GM11168 (cell line): Measurements from ENCODE around the gene PLAAT4.
"Not testable (repeated sequence)": the region's sequence is repeated elsewhere in the genome, so short reads cannot be mapped to it uniquely, and the experiment has no call there.

Experiments
- in situ Hi-C: fragments of 300-500 bp; cut with MboI; formaldehyde crosslinking; loops from one replicate; pipeline ENCODE4 v1.12.0; 2022; ENCODE audit warnings: low sequenced_read_pairs; ENCODE audit not compliant: unreplicated experiment

Gene PLAAT4

GRCh38 chr11:63537293-63538101, 889 bp downstream of the PLAAT4 start:
- in situ Hi-C loops = no loop called here

DNA sequence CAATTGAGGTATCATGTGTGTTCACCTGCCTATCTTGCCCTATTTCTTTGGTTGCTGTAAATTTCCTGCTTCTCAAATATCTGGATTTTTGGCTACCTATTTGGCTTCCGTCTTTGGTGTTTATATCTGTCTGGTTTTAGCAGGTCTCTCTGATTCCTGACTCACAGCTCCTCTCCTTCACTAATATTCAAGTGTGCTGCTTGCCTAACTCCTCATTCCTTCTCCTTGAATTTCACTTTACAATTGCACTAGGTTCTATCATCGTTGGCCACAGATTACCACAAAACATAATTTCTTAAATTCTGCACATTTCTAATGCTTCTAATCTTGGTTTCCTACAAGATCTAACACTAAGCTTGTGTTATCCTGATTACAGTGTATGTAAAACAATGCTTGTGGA, 5.9 kb downstream of the PLAAT4 start:
- in situ Hi-C loops = not testable (repeated sequence)

- in situ Hi-C loops = no loop called here
These were observed 7.1 kb downstream of the PLAAT4 start for GRCh38 chr11:63543711-63544110.

GRCh38 chr11:63547061-63547460, 10.5 kb downstream of the PLAAT4 start:
- in situ Hi-C loops = no loop called here

DNA sequence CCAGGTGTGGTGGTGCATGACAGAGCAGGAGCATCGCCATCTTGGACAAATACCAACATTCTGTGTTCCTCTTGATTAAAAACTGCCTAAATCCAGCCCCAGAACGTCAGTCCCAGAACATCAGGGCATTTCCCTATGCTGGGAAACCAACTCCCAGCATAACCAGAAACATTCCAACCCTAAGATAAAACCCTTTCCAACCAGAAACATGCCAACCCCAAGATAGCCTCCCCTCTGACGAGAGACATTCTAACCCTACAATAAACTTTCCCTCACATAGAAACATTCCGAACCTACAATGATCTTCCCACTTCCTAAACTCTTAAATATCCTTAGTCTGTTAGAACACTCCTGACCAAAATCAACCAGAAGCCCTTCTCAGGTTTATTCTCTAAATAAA, 11.6 kb downstream of the PLAAT4 start:
- in situ Hi-C loops = no loop called here

DNA sequence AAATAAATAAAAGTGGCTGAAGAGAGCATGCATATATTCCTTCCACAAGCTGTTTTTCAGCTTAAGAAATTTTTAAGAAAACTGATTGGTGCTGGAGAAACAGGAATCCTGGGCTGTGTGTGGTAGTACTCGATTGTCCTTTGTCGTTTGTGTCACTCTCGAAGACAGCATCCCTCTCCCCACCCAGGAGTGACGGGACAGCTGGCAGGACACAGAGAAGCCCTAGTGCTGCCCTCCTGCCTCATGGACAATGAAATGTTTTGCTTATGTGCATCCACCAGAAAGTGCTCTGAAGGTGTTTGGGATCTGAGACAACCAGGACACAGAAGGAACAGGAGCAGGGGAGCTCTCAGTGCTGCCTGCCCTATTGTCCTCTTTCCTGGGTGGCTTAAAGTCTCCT, 12.8 kb downstream of the PLAAT4 start:
- in situ Hi-C loops = no loop called here

GRCh38 chr11:63550156-63550700, 13.6 kb downstream of the PLAAT4 start:
- in situ Hi-C loops = not testable (repeated sequence)

GRCh38 chr11:63551091-63551888, 14.7 kb downstream of the PLAAT4 start:
- in situ Hi-C loops = no loop called here

- in situ Hi-C loops = no loop called here
These were observed 15.3 kb downstream of the PLAAT4 start for GRCh38 chr11:63551889-63552266.

GRCh38 chr11:63552921-63553320, 16.3 kb downstream of the PLAAT4 start:
- in situ Hi-C loops = no loop called here

DNA sequence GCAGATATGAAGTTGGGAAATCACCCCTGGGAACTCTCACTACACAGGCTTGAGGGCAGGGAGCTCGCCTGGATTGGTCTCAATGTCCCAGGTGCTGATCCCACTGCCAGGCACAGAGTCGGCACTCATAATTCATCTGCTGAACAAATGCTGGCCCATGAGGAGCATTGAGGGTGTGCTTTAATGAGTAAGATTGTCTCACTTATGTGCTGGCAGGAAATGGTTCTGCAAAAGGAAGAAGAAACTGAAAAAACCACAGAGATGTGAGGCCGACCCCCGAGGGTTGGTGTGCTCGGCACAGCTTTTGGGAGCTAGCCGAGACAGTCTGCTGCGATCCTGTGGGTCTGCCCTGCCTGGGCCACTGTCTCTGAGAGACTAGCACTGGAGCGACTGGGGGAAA, 17.2 kb downstream of the PLAAT4 start:
- in situ Hi-C loops = no loop called here

- in situ Hi-C loops = no loop called here
These were observed 18.2 kb downstream of the PLAAT4 start for GRCh38 chr11:63554877-63555223.

DNA sequence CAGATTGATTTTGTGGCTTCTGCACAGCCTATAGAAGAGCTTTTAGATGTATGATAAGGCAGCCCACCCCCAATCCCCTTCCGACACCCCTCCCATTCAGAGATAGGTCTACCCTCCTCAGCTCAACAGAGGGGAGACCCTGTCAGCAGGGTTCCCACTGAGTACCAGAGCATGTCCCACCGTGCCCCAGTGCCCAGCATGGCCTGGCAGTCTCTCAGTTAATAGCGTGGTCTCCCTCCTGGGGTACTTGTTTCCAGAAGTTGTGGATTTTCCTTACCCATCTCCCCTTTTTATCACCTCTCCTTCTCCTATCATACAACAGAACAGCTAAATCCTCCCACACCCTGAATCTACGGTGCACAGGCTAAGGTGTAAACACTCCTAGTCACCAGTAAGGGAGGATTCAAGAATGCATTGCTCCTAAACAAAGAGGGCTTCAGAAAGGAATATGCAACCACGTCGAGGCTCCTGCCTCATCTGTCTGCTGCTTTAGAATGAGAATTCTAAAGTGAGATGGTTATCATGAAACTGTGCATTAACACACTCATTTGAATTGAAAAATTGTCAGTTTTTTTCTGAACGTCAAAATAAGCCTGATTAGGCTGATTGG, 19.9 kb downstream of the PLAAT4 start:
- in situ Hi-C loops = no loop called here

DNA sequence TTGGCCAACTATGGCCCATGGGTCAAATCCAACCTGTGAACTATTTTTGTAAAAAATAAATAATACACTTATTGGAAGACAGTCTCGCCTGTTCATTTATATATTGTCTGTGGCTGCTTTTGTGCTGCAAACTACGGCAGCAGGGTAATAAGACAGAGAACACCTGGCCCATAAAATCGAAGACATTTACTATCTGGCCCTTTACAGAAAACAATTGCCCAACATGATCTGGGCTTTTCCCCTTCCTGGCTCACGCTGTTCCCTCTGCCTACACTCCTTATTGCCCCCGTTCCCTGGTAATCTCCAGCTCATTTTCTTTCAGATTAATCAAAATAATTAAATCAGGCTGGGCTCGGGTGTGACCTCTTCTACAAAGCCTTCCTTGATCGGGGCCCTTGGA, 21.0 kb downstream of the PLAAT4 start:
- in situ Hi-C loops = no loop called here

- in situ Hi-C loops = no loop called here
These were observed 22.0 kb downstream of the PLAAT4 start for GRCh38 chr11:63558459-63559157.

DNA sequence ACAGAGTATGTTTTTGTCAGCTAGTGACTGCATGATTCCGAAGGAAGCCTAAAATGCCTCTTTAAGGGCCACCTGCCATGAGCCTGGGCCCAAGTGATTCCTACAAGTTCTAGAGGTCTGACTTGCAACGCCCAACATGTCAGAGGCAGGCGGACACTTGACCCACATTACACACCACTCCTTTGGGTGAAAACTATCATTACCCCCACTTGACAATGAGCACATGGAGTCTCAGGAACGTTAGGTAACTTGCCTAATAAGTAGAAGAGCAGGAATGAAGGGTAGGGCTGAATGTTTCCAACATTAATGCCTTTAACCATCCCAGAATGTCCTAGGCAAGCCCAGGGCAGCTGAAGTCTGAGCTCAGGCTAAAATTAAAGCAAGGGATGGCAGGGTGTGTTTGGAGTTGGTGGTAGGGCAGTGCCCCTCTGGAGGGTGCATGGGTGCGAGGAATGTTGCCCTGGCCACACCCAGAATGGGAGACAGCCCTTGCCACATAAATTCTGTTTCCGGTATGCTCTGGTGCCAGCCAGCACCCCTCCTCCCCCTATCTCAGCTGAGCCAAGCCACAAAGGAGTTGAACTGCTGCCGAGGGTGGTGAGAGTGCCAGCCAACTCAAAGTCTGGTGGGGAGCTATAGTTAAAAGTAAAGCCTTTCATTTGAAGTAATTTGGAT, 24.0 kb downstream of the PLAAT4 start:
- in situ Hi-C loops = no loop called here

GRCh38 chr11:63563201-63564055, 26.8 kb downstream of the PLAAT4 start, which contains the start of gene PLAAT2:
Gene PLAAT2, minus strand, starts transcription at chr11:63563379. Its CDS starts 55 bp downstream, at chr11:63563324.
- in situ Hi-C loops = no loop called here

DNA sequence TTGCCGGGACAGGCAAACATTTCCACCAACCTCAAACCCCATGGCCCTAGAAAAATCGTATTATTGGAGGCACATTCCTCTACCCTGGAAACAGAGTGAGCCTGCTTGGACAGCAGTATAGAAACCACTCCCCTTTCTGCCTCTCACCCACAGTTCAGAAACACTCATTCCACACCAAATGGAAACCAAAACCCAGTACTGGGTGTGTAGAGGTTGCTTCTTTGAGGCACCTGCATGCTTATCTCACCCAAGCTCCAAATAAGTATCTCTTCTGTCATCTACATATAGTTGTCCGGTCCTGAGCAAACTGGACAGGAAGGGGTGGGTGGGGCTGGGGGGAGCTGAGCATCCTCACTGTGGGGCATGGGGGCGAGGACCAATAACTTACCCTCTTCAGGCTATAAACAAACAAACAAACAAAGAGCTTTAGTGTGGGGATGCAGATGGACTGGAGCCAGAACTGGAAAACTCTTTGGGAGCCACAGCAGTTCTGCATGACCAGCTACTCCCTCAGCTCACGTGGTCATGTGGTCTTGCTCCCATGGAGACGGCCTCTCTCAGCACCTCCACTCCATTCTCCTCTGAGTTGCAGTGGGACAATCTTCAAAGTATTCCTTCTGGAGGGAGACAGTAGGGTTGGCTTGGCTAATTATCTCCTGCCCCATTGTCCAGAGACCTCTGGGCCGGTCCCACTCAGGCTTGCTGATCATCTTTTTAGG, 27.6 kb downstream of the PLAAT4 start:
- in situ Hi-C loops = no loop called here
